Mesenchymal stem cell (in vitro differentiated cells and primary cell): ENCODE results near the gene GRIP1.

Experiments
- DNase-seq: peaks from one replicate; pipeline ENCODE4 v3.0.0-alpha.2; 2013
- H2AFZ ChIP-seq: one replicate; pipeline ENCODE4 v1.6.1; 2013; ENCODE audit warnings: low read depth, mild to moderate bottlenecking, control low read depth, inconsistent platforms, low read length, moderate library complexity
- H2AK5ac ChIP-seq: 2 replicates; pipeline ENCODE4 v1.6.1; 2013; ENCODE audit warnings: low read length, moderate library complexity, mild to moderate bottlenecking, inconsistent platforms; ENCODE audit not compliant: severe bottlenecking
- H2BK120ac ChIP-seq: one replicate; pipeline ENCODE4 v1.6.1; 2013; ENCODE audit warnings: low read depth, mild to moderate bottlenecking, inconsistent platforms, low read length, moderate library complexity
- H2BK12ac ChIP-seq, 2 experiments: one replicate each; pipeline ENCODE4 v1.6.1; 2013; ENCODE audit warnings: inconsistent platforms in 2 of 2, low read length in 2 of 2, mild to moderate bottlenecking in 2 of 2, moderate library complexity in 2 of 2, control low read depth in 1 of 2
- H2BK15ac ChIP-seq: one replicate; pipeline ENCODE4 v1.6.1; 2013; ENCODE audit warnings: mild to moderate bottlenecking, low read depth, inconsistent platforms; ENCODE audit not compliant: poor library complexity, severe bottlenecking
- H2BK5ac ChIP-seq: 2 replicates; pipeline ENCODE4 v1.6.1; 2013; ENCODE audit warnings: low read depth, mild to moderate bottlenecking, low read length, control low read depth, inconsistent platforms; ENCODE audit not compliant: poor library complexity, severe bottlenecking
- H3K14ac ChIP-seq, 2 experiments: one replicate each; pipeline ENCODE4 v1.6.1; 2013; ENCODE audit warnings: inconsistent platforms in 2 of 2, low read length in 2 of 2, control low read depth in 1 of 2, mild to moderate bottlenecking in 1 of 2, moderate library complexity in 1 of 2
- H3K18ac ChIP-seq, 2 experiments: one replicate each; pipeline ENCODE4 v1.6.1; 2013; ENCODE audit warnings: inconsistent platforms in 2 of 2, low read length in 2 of 2, control low read depth in 1 of 2, low read depth in 1 of 2, mild to moderate bottlenecking in 1 of 2
- H3K23ac ChIP-seq, 2 experiments: one replicate each; pipeline ENCODE4 v1.6.1; 2013; ENCODE audit warnings: inconsistent platforms in 2 of 2, low read length in 2 of 2, mild to moderate bottlenecking in 2 of 2, moderate library complexity in 2 of 2, control low read depth in 1 of 2
- H3K27ac ChIP-seq: 2 replicates; pipeline ENCODE4 v1.5.1; 2013; ENCODE audit warnings: mild to moderate bottlenecking, moderate library complexity, low read length, control low read depth, inconsistent platforms; ENCODE audit not compliant: poor library complexity, severe bottlenecking
- H3K27me3 ChIP-seq, 2 experiments: 2 replicates each; pipeline versions ENCODE4 v1.6.1 to v1.7.0; 2013; ENCODE audit warnings: low read length in 2 of 2, mild to moderate bottlenecking in 2 of 2, moderate library complexity in 2 of 2, control low read depth in 1 of 2, inconsistent platforms in 1 of 2; ENCODE audit not compliant: control insufficient read depth in 1 of 2, insufficient read depth in 1 of 2
- H3K36me3 ChIP-seq, 2 experiments: 2 replicates each; pipeline versions ENCODE4 v1.6.1 to v1.7.0; 2013; ENCODE audit warnings: low read length in 2 of 2, control low read depth in 1 of 2, inconsistent platforms in 1 of 2, low read depth in 1 of 2, mild to moderate bottlenecking in 1 of 2; ENCODE audit not compliant: insufficient read depth in 2 of 2, control insufficient read depth in 1 of 2
- H3K4ac ChIP-seq, 2 experiments: one replicate each; pipeline ENCODE4 v1.6.1; 2013; ENCODE audit warnings: inconsistent platforms in 2 of 2, low read length in 2 of 2, mild to moderate bottlenecking in 2 of 2, moderate library complexity in 2 of 2, control low read depth in 1 of 2, low read depth in 1 of 2
- H3K4me1 ChIP-seq: 2 replicates; pipeline ENCODE4 v1.6.1; 2013; ENCODE audit warnings: low read depth, low read length, control low read depth; ENCODE audit not compliant: control insufficient read depth, insufficient read depth
- H3K4me2 ChIP-seq: 2 replicates; pipeline ENCODE4 v1.6.1; 2013; ENCODE audit warnings: low read length, mild to moderate bottlenecking, inconsistent platforms; ENCODE audit not compliant: poor library complexity, severe bottlenecking
- H3K4me3 ChIP-seq, 2 experiments: 2 replicates each; pipeline versions ENCODE4 v1.5.1 to v1.7.0; 2013; ENCODE audit warnings: low read length in 2 of 2, mild to moderate bottlenecking in 2 of 2, control low read depth in 1 of 2, low read depth in 1 of 2; ENCODE audit not compliant: insufficient read depth in 1 of 2
- H3K79me1 ChIP-seq: replicated peaks from 2 replicates; pipeline ENCODE4 v1.6.1; 2013; ENCODE audit warnings: mild to moderate bottlenecking, control low read depth, low read length, inconsistent platforms; ENCODE audit not compliant: poor library complexity, severe bottlenecking
- H3K9ac ChIP-seq: 2 replicates; pipeline ENCODE4 v1.7.0; 2013; ENCODE audit warnings: mild to moderate bottlenecking, low read length, moderate library complexity
- H3K9me3 ChIP-seq: 2 replicates; pipeline ENCODE4 v1.7.0; 2013; ENCODE audit warnings: mild to moderate bottlenecking, low read length; ENCODE audit not compliant: control insufficient read depth
- H4K8ac ChIP-seq: one replicate; pipeline ENCODE4 v1.6.1; 2013; ENCODE audit warnings: inconsistent platforms, mild to moderate bottlenecking, low read length, moderate library complexity
- H4K91ac ChIP-seq: one replicate; pipeline ENCODE4 v1.6.1; 2013; ENCODE audit warnings: mild to moderate bottlenecking, low read length, inconsistent platforms
- WGBS: methylation state at CpG from one replicate; pipeline ENCODE4 v1.1.7; 2013; ENCODE audit warnings: mixed read lengths; 5-methylcytosine and 5-hydroxymethylcytosine counted together

Gene GRIP1

DNA sequence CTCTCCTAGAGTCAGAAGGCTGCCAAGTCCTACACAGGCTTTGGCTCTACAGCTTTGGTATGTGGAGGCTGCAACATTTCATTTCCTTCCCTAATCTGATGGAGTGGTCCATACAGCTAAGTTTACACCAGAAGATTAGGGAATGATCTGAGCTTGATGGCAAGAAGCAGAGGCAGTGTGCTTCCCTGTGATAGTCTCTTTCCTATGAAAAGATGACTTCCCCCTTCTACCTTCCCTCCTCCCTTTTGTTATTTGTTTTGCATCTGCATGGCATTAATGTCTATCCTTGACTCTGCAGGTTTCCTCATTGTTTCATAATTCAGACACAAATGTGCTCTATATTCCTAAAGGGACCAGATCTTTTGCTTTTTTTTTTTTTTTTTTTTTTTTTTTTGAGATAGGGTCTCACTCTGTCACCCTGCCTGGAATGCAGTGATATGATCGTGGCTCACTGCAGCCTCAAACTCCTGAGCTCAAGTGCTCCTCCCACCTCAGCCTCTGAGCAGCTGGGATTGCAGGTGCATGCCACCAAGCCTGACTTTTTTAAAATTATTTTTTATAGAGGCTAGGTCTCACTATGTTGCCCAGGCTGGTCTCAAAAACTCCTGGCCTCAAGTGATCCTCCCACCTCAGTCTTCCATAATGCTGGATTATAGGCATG lies 76.3 kb downstream of the GRIP1 start:
- WGBS, result 67% methylated on average over 1 of the region's 1 CpG
- no peak overlapping the region for H4K91ac ChIP-seq

DNA sequence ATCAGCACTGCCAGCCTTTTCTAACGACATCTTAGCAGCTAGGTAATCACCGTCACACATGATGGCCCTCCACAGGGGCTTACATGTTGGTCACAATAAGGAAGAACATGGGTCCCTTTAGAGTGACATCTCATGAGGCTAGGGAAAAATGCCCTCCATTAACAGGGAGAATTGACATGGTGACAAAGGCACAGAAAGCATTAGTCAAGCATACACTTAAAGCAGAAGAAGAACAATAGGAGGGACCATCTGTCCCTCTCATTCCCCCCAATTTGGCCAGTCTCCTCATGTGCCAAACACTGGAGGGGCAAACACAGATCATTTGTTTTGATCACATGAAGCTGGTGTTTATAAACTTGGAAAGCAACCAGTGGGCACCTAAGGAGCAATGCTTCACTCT lies 78.0 kb downstream of the GRIP1 start:
- 85% methylated on average over 2 of the region's 2 CpGs for WGBS
- Histone ChIP-seq H3K4me1 (peaks cover 1% of the 10 kb centered on the region), H3K9ac (no peak overlapping the region), H2BK12ac (no peak overlapping the region), H3K4ac (no peak overlapping the region), H3K23ac (no peak overlapping the region), H3K9me3 (no peaks in the 10 kb centered on the region), H2BK5ac (no peak overlapping the region), H3K18ac (no peak overlapping the region), H3K27me3 (no peaks in the 10 kb centered on the region), H3K4me2 (no peak overlapping the region), H3K27ac (no peak overlapping the region), H4K91ac (no peak overlapping the region), H3K14ac (no peak overlapping the region), H3K79me1 (no peaks in the 10 kb centered on the region), H2BK120ac (no peak overlapping the region), H3K4me3 (no peak overlapping the region), H2AK5ac (no peak overlapping the region), H4K8ac (no peak overlapping the region), H2AFZ (no peak overlapping the region), H3K36me3 (no peaks in the 10 kb centered on the region), H2BK15ac (no peak overlapping the region)
- DNase-seq, result no peak

More for the DNA sequence above, 76.3 kb downstream of the GRIP1 start:
- no peak overlapping the region for H2BK120ac ChIP-seq
- no peaks in the 10 kb centered on the region for H3K27me3 ChIP-seq
- no peak overlapping the region for H2BK5ac ChIP-seq
- DNase-seq, result no peak
- no peak overlapping the region for H3K9ac ChIP-seq
- H3K18ac ChIP-seq, result no peak overlapping the region
- H3K79me1 ChIP-seq, result no peaks in the 10 kb centered on the region
- no peaks in the 10 kb centered on the region for H3K9me3 ChIP-seq
- H3K27ac ChIP-seq, result no peak overlapping the region
- peaks cover 1% of the 10 kb centered on the region for H3K4me1 ChIP-seq
- H3K4me2 ChIP-seq, result no peak overlapping the region
- H3K14ac ChIP-seq, result no peak overlapping the region
- no peak overlapping the region for H2BK15ac ChIP-seq
- H2AK5ac ChIP-seq, result no peak overlapping the region
- no peak overlapping the region for H4K8ac ChIP-seq
- no peak overlapping the region for H3K23ac ChIP-seq
- H3K4me3 ChIP-seq, result no peak overlapping the region
- H3K36me3 ChIP-seq, result no peaks in the 10 kb centered on the region
- no peak overlapping the region for H2AFZ ChIP-seq
- no peak overlapping the region for H3K4ac ChIP-seq
- no peak overlapping the region for H2BK12ac ChIP-seq

DNA sequence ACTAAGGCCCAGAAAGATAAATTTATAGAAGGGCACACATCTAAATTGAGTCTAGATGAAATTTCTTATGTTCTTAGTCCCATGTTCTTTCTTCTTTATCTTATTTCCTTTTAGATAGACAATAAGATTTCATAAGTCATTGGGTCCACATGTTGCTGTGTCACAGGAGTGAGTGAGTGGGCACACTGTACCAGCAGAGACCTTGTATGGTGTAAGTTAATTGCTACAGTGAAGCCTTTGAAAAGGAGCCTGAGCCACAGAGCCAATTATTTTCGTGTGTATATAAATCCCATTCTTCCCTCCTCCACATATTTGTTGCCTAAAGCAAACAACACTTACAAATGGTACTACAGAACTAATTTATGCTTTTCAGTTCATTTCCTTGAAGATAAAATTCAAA lies 79.1 kb downstream of the GRIP1 start:
- Histone ChIP-seq H2BK15ac (no peak overlapping the region), H3K4me3 (no peak overlapping the region), H2BK5ac (no peak overlapping the region), H2BK12ac (no peak overlapping the region), H3K4ac (no peak overlapping the region), H4K8ac (no peak overlapping the region), H3K14ac (no peak overlapping the region), H3K4me1 (peaks cover 1% of the 10 kb centered on the region), H3K79me1 (no peaks in the 10 kb centered on the region), H3K36me3 (no peaks in the 10 kb centered on the region), H2BK120ac (no peak overlapping the region), H3K9me3 (no peaks in the 10 kb centered on the region), H3K4me2 (no peak overlapping the region), H3K9ac (no peak overlapping the region), H2AK5ac (no peak overlapping the region), H3K27me3 (no peaks in the 10 kb centered on the region), H3K23ac (no peak overlapping the region), H2AFZ (no peak overlapping the region), H3K27ac (no peak overlapping the region), H3K18ac (no peak overlapping the region), H4K91ac (no peak overlapping the region)
- DNase-seq, result no peak
- 100% methylated on average over 1 of the region's 1 CpG for WGBS

- no peaks in the 10 kb centered on the region for H3K36me3 ChIP-seq
- no peaks in the 10 kb centered on the region for H3K79me1 ChIP-seq
- no peak overlapping the region for H3K9ac ChIP-seq
- WGBS, result 100% methylated on average over 1 of the region's 2 CpGs
- no peaks in the 10 kb centered on the region for H3K27me3 ChIP-seq
- no peak overlapping the region for H3K4me3 ChIP-seq
- H2BK15ac ChIP-seq, result no peak overlapping the region
- H3K27ac ChIP-seq, result no peak overlapping the region
- H2AFZ ChIP-seq, result no peak overlapping the region
- no peak overlapping the region for H2BK12ac ChIP-seq
- no peak overlapping the region for H3K4ac ChIP-seq
- no peak overlapping the region for H4K8ac ChIP-seq
- H4K91ac ChIP-seq, result no peak overlapping the region
- no peak overlapping the region for H3K23ac ChIP-seq
- no peak for DNase-seq
- H2AK5ac ChIP-seq, result no peak overlapping the region
- no peak overlapping the region for H3K14ac ChIP-seq
- no peaks in the 10 kb centered on the region for H3K4me1 ChIP-seq
- no peaks in the 10 kb centered on the region for H3K9me3 ChIP-seq
- no peak overlapping the region for H3K4me2 ChIP-seq
- H2BK120ac ChIP-seq, result no peak overlapping the region
- H3K18ac ChIP-seq, result no peak overlapping the region
- no peak overlapping the region for H2BK5ac ChIP-seq
Observed at GRCh38 chr12:66598608-66599007, 80.3 kb downstream of the GRIP1 start.
